ENCODE results near the gene GEMIN8.

DNA sequence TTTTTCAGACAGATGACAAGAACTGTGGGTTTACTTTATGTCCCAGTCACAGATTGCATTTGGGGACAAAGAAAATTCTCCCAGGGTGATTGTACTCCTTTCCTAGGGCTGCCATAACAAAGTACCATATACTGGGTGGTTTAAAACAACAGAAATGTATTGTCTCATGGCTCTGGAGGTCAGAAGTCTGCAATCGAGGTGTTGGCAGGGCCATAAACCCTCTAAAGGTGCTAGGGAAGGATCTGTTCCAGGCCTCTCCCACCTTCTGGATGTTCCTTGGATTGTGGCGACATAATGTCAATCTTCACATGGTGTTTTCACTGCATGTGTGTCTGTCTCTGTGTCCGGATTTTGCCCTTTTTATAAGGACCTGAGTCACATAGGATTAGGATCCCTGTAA is 12.3 kb downstream of the GEMIN8 start:
- TF ChIP-seq POLR2A (IDR thresholded peaks at IDR 0.05): no peak
- TF ChIP-seq, protein P1, sequence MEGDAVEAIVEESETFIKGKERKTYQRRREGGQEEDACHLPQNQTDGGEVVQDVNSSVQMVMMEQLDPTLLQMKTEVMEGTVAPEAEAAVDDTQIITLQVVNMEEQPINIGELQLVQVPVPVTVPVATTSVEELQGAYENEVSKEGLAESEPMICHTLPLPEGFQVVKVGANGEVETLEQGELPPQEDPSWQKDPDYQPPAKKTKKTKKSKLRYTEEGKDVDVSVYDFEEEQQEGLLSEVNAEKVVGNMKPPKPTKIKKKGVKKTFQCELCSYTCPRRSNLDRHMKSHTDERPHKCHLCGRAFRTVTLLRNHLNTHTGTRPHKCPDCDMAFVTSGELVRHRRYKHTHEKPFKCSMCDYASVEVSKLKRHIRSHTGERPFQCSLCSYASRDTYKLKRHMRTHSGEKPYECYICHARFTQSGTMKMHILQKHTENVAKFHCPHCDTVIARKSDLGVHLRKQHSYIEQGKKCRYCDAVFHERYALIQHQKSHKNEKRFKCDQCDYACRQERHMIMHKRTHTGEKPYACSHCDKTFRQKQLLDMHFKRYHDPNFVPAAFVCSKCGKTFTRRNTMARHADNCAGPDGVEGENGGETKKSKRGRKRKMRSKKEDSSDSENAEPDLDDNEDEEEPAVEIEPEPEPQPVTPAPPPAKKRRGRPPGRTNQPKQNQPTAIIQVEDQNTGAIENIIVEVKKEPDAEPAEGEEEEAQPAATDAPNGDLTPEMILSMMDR (IDR thresholded peaks at IDR 0.05): no peak

Data from prostate gland (tissue), 2 donors.